Spleen (tissue), 7 donors: ENCODE data around the gene SREK1IP1.

Source experiments
- CTCF ChIP-seq, 11 experiments: fragments of 200-600 bp in 7 of 11; fragments of 450-650 bp in 4 of 11; sonication (generic) in 4 of 11; IDR thresholded peaks in 8 of 11; conservative IDR thresholded peaks in 3 of 11; 1 replicate in 7 of 11; 2 replicates in 4 of 11; pipeline versions ENCODE4 v1.4.0 to v1.8.0; 2016 to 2021; ENCODE audit warnings: antibody characterized with exemption in 11 of 11, inconsistent platforms in 4 of 11, mild to moderate bottlenecking in 1 of 11
- POLR2AphosphoS5 ChIP-seq, 3 donors: sonication (generic); formaldehyde crosslinking; IDR thresholded peaks; one replicate each; pipeline ENCODE4 v1.5.1; 2017; ENCODE audit warnings: antibody characterized with exemption in 3 of 3
- donor health status: DM: no; HTN: no; CAD: no; lungs with moderate emphysema.
- donor health status: DM: no; HTN: no; CAD: no.
- donor health status: DM: no; HTN: no; CAD: no.

- TF ChIP-seq CTCF (IDR thresholded peaks at IDR 0.05 in 8 of 11, conservative IDR thresholded peaks at IDR 0.05 in 3 of 11), result no peak
- no peak for TF ChIP-seq POLR2AphosphoS5 (IDR thresholded peaks at IDR 0.05)
Measured at GRCh38 chr5:64722588-64722987, 45.9 kb downstream of the SREK1IP1 start.
